Posterior vena cava (tissue), 2 donors: ENCODE measurements around the gene IL16. TPM values are rescaled to one million over a fixed set of nuclear protein-coding genes. Genes with fewer than 3 reads are reported as not detected.
"Not testable (repeated sequence)": the region's sequence is repeated elsewhere in the genome, so short reads cannot be mapped to it uniquely, and the experiment has no call there.

Source experiments
- DNase-seq: peaks from one replicate; pipeline ENCODE4 v3.0.0-alpha.2; 2020; ENCODE audit warnings: low spot score
- intact Hi-C, 2 donors: fragments of 100-400 bp; cut with DNase I; formaldehyde crosslinking; loops; one replicate each; pipeline versions ENCODE4 v1.14.1 to v1.14.2; 2022 to 2023
- long read RNA-seq, 2 donors: library from polyadenylated mRNA; unstranded; transcript quantifications; one replicate each; pipeline ENCODE4 v2.0.0, GENCODE V29; 2020 to 2021
- total RNA-seq, 2 donors: library from RNA; stranded (reverse); fragmentation: NEBNext Ultra II Directional; extraction: Animal tissue kit (Norgen Biotek cat#: 25700); gene quantifications; one replicate each; pipeline ENCODE4 v1.2.1, GENCODE V29; 2021
- donor health status: DM: yes; HTN: yes; CAD: no.
- donor health status: DM: yes; HTN: yes; CAD: no.

The IL16 gene
- total RNA-seq, result 10 to 100 TPM; 12.1 to 21.8 TPM
- long read RNA-seq, donor 1, partial matches to known transcripts, result 2 of 6 reads
- long read RNA-seq, donor 1, other reads (novel, unspliced or antisense), result 4 of 6 reads
- long read RNA-seq, donor 2, partial matches to known transcripts, result 4 of 7 reads
- long read RNA-seq, donor 2, other reads (novel, unspliced or antisense), result 2 of 7 reads

- intact Hi-C loops, result no loop called here
- no peak for DNase-seq
Measured at GRCh38 chr15:81196576-81197254, at the start of gene IL16. Gene IL16, plus strand, starts transcription at chr15:81196879. Its CDS starts 28,521 bp downstream, at chr15:81225400.

- intact Hi-C loops, result loop anchor here (1.0 to 10.0 kb wide), 3 partner anchors 25 to 113 kb away; no protein-coding TSS in a partner anchor
- no peak for DNase-seq
Measured at GRCh38 chr15:81151389-81151788, 45.3 kb upstream of the IL16 start.

- intact Hi-C loops, result loop anchor here (10.0 kb wide), 2 partner anchors 102 to 112 kb away; no protein-coding TSS in a partner anchor
Measured at GRCh38 chr15:81152339-81152738, 44.3 kb upstream of the IL16 start.

GRCh38 chr15:81152799-81153198 lies 43.9 kb upstream of the IL16 start:
- intact Hi-C loops, result loop anchor here (10.0 kb wide), 2 partner anchors 102 to 112 kb away; no protein-coding TSS in a partner anchor
- DNase-seq, result no peak

More at GRCh38 chr15:81152339-81152738, 44.3 kb upstream of the IL16 start:
- DNase-seq, result no peak

GRCh38 chr15:81155375-81156218 lies 41.1 kb upstream of the IL16 start:
- intact Hi-C loops, result loop anchor here (10.0 kb wide), 2 partner anchors 99 to 109 kb away; no protein-coding TSS in a partner anchor
- no peak for DNase-seq

- intact Hi-C loops, result loop anchor here (10.0 kb wide), 2 partner anchors 98 to 108 kb away; no protein-coding TSS in a partner anchor
- no peak for DNase-seq
Measured at GRCh38 chr15:81156324-81156723, 40.4 kb upstream of the IL16 start.

GRCh38 chr15:81157195-81157938 lies 39.3 kb upstream of the IL16 start:
- DNase-seq, result no peak
- intact Hi-C loops, result loop anchor here (10.0 kb wide), 2 partner anchors 97 to 107 kb away; no protein-coding TSS in a partner anchor

- no peak for DNase-seq
- intact Hi-C loops, result loop anchor here (10.0 kb wide), 2 partner anchors 97 to 107 kb away; no protein-coding TSS in a partner anchor
Measured at GRCh38 chr15:81157939-81158223, 38.8 kb upstream of the IL16 start.

- not testable (repeated sequence) for DNase-seq
- intact Hi-C loops, result loop anchor here (10.0 kb wide), 2 partner anchors 96 to 106 kb away; no protein-coding TSS in a partner anchor
Measured at GRCh38 chr15:81158561-81158960, 38.1 kb upstream of the IL16 start.

GRCh38 chr15:81160312-81161159 lies 36.1 kb upstream of the IL16 start:
- intact Hi-C loops, result no loop called here
- DNase-seq, result no peak

- DNase-seq, result no peak
- intact Hi-C loops, result no loop called here
Measured at GRCh38 chr15:81161160-81161673, 35.5 kb upstream of the IL16 start.

GRCh38 chr15:81161851-81162250 lies 34.8 kb upstream of the IL16 start:
- intact Hi-C loops, result no loop called here
- DNase-seq, result no peak

GRCh38 chr15:81163961-81164800 lies 32.5 kb upstream of the IL16 start:
- no peak for DNase-seq
- intact Hi-C loops, result no loop called here

GRCh38 chr15:81165535-81165934 lies 31.1 kb upstream of the IL16 start:
- no peak for DNase-seq
- intact Hi-C loops, result no loop called here

- no peak for DNase-seq
- intact Hi-C loops, result no loop called here
Measured at GRCh38 chr15:81166636-81167305, 29.9 kb upstream of the IL16 start.

- DNase-seq, result no peak
- intact Hi-C loops, result no loop called here
Measured at GRCh38 chr15:81168131-81168526, 28.6 kb upstream of the IL16 start.

GRCh38 chr15:81168644-81169043 lies 28.0 kb upstream of the IL16 start:
- intact Hi-C loops, result no loop called here
- DNase-seq, result no peak
